NCI-H2107 (cell line): ENCODE data around the gene PTPRB.

Experiments used
- DNase-seq: peaks from one replicate; lab custom pipeline; 2025; lab: John Stamatoyannopoulos, UW

The PTPRB gene

DNA sequence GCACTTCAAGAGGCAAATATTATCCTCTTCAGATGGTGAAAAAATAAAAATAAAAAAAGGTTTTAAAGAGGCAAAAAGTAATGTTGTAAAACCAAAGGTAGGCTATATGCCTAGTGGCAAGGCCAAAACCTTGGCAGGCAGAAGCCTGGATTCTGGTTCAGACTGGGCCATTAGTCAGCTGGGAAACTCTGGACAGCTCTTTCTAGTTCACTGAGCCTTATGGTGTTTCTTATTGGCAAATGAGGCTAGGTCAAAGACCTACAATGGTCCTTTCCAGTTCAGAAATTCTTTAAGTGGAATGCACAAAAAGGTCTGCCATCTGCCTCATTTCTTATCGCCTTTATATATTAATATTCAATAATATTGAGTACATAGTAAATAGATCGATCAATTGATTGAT, 44.6 kb downstream of the PTPRB start:
- DNase-seq = no peak

DNA sequence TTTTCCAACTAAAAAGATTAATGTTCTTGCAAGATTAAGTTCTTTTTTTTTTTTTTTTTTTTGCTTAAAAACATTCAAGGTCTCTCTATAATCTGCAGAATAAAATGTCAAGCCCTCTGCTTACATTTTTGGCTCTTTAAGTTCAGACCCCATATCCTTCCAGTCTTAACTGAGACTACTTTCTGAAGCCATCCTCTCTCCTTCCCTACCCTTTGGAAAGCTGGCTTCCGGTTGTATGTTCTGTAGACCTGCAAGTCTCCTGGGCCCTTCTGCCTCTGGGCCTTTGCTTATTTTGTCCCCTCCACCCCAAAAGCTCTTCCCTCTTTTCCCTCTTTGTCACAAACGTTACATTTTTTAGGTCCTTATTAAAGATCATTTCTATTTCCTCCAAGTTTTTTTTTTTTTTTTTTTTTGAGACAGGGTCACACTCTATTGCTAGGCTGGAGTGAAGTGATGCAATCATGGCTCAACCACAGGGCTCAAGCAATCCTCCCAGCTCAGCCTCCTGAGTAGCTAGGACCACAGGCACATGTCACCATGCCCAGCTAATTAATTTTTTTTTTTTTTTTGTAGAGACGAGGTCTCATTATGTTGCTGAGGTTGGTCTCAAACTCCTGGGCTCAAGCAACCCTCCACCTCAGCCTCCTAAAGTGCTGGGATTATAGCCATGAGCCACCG, 46.5 kb downstream of the PTPRB start:
- DNase-seq = no peak

DNA sequence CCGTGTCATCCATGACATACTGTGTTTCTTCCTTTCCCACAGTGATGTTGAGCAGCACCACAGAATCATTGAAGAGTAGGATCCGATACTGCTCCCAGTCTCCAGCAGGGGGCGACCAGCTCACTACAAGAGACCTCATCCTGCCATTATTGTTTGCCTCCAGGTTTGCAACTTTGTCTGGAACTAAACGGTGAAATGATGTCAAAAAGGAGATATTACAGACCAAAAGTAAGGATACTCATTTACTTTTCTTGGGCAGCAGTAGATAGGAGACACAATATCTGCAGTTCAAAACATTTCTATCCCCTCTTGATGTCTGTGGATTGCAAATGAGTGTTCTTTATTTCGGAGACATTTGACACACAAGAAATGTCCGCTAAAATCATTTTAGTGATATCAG, 47.2 kb downstream of the PTPRB start:
- peak; percentile 3 for DNase-seq

DNA sequence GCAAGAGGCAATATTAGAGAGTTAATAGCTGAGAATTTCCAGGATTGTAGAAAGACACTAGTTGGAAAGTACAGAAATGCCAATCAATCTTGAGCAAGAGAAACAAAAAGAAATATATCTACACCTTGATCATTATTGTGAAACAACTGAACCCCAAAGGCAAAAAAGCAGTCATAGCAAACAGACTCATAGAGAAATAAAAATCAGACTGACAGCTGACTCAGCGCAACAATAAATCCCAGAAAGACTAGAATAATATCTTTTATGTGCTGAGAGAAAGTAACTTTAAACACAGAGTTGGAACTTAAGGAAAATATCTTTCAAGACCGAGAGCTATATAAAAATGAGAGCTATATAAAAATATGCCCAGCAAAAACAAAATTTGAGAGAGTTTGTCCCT, 52.9 kb downstream of the PTPRB start:
- no peak for DNase-seq

DNA sequence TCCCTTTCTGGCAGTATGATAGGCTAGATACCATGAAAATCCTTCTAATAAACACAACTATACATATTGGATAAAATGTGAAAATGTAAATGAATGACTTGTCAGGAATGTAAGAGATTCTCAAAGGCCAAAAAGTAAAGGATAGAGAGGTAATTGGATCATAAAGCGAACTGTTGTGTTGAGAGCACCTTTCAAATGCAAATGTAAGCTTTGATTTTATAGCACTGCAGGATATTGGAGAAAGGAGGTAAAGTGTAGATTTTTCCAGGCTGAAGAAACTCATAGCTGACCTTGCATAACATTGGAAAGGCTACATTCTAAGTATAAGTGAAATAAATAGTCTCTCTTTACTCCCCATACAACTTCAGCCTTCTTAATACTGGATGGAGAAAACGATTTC, 54.0 kb downstream of the PTPRB start:
- DNase-seq = no peak

DNA sequence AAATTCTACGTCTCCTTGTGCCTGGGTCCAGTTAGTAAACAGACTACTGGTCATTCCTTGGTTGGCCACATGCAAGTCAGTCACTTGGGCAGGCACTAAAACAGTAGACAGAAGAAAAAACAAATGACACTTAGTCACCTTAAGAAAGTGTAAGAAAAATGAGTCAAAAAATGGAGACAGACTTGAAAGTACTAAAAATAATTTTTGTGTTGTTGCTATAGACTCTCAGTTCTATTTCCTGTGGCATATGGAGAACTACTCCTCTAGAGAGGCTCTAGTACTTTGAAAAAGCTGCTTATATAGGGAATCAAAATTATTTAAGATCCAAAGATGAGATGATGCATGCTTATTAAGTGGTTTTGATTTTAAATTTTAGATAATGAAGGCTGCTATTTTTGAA, 56.0 kb downstream of the PTPRB start:
- DNase-seq = no peak

DNA sequence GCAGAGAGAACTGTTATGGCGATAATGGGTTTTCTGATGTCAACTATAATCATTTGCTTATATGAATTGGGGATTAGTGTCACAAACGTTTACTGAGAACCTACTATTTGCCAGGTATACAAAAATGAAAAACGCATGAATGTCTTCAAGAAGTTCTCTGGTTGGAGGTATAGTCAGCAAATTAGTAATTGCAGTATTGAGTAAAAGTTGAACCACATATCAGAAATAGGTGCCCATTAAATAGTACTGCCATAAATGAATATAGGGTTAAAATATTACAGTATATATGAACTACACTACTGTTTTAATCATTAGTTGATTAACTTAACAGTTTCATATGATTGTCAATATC, 60.0 kb downstream of the PTPRB start:
- DNase-seq = no peak

DNA sequence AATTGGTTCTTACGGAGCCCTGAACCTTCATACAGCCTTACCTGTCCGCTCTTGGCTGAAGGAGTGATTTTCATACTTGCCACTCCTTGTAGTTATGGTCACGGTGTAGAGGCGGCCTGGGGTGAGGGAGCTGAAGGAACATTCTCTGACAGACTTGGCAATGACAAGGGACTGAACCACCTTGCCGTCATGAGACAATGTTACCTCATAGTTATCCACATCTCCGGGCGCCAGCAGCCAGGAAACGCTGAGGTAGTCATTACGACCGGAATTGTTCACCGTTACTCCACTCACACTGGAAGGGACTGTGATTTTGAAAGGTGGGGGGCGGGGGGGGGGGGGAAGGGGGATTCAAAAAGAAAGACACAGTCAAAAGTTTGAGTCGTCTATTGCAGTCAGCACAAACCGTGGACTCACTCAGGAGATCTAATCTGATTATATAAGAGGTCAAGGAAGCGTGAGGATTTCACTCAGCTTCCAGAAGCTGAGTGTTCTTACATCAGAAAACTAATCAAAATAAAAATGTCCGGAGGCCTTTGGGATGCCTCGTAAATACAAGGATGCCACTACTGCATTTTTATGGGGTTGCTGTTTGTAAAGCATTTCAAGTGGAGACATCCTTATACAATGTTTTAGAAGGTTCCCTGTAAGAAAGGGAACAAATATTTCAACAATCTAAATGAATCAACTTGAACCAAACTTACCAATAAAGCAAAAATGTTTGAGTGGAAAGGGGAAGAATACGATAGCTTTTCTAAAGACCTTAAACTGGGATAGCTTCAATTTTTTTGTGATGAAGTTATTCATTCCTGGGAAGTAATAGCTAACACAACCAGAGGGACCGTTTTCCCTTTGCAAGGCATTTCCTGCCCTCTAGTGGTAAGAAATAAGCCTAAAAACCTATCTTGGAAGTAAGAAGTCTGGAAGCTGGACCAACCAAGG, 60.6 kb downstream of the PTPRB start:
- peak; percentile 27 for DNase-seq

DNA sequence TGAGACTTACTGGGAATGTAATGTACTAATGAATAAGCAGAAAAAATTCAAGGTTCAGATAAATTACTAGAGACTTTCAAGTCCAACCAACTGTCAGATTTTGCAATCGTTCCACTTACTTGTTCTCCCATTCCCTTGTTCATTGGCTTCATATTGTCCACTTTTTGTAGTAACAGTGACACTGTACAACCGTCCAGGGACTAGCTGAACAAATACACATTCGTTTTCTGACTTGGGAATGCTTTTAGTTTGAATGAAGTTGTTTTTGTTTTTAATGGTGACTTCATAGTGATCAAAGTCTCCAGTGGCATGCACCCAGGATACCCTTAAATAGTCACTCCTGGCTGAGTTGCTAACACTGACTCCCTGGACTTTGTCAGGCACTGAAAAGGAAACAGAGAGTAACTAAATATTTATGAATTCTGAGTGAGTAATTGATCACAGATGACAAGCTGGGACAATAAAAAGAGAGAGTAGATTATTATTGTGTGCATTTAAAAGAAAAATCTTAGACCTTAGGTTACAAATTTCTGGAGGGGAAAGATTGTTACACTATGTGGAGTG, 65.4 kb downstream of the PTPRB start:
- no peak for DNase-seq

DNA sequence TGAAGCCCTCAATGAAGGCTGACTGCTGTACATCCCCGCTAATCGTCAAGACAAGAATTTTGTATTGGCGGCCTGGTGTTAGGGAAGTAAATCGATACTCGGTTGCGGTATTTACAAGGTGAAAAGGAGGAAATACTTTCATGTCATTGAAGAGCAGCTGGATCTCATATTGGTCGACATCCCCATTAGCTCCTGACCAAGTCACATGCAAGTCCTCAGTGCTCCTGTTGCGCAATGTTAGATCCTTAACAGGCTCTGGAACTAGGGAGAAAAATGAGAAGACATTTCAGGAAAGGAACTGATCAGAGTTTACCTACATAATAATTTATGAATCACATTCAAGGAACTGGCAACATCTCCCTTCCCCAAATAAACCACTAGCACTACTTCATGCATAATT, 66.2 kb downstream of the PTPRB start:
- DNase-seq = no peak

DNA sequence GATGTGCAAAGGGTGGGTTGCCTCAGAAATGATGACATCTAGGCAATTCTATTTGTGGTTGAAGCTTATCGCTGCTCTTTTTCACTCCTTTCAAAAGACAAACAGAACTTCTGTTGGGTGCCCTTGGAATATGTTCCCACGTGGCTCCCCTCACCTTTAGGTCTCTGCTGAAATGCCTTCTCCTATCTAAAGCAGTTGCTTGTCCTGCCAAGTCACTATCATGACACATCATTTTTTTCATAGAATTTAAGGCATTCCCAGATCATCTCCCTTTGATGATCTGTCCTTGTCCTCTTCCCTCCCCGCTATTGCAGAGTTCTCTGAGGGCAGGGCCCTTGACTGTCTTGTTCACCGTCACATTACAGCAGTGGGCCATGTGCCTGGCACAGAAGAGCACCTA, 75.7 kb downstream of the PTPRB start:
- DNase-seq = no peak

DNA sequence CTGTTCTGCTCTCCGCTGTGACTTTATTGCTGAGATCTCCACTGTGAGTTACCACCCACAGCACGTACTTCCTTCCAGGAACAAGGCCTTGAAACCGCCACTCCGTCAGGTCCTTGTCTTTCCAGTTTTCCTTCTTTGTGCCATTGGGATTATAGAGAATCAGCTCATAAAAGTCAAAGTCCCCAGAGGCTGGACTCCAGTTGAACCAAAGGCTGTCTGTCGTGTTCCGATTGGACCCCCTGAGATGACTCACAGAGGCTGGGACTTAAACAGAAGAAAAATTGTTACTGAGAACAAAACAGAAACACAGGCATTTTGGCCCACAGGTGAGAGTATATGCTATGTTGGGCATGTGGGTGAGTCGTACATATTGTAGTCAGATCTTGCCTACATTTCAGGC, 76.6 kb downstream of the PTPRB start:
- no peak for DNase-seq

DNA sequence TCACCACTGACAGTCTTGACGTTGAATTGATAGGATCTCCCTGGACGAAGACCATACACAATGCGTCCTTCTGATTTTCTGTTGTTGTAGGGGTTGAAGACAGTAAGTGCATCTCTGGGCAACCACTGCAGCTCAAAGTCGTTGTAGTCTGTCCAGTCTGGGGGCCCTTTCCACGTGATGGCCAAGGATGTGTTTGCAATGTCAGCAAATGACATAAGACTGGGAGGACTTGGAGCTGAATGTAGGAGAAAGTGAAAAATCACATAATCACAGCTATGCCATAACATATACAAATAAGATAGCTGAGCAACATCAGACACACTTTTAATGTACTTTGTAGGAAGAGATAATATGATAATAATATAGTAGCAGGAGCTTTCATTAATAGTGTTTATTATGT, 77.8 kb downstream of the PTPRB start:
- DNase-seq = no peak

DNA sequence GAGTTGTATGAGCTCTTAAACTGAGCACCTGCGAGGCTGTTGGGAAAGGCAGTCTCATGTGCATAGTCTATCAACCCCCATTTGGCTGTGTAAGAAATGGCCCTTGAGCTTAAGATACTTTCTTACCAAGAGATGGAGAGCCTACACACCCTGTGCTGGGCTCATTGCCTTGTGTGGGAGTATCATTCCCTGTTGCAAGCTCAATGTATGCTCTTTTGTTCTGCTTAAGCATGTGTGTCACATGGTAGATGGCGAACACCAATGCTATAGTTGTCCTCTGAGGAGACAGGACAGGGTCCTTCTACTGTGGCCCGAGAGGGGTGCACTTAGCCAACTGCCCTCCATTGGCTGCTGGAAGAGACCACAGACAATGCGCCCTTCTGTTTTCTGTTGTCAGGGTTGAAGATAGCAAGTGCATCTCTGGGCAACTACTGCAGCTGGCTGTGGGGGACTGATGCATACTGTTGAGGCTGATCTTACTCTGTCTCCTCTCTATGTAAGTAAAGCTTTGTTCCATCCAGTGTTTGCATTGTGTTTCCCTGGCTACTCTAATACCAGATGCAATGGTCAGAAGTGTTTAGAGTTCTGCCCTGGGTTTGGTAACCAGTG, 79.5 kb downstream of the PTPRB start:
- DNase-seq = no peak

DNA sequence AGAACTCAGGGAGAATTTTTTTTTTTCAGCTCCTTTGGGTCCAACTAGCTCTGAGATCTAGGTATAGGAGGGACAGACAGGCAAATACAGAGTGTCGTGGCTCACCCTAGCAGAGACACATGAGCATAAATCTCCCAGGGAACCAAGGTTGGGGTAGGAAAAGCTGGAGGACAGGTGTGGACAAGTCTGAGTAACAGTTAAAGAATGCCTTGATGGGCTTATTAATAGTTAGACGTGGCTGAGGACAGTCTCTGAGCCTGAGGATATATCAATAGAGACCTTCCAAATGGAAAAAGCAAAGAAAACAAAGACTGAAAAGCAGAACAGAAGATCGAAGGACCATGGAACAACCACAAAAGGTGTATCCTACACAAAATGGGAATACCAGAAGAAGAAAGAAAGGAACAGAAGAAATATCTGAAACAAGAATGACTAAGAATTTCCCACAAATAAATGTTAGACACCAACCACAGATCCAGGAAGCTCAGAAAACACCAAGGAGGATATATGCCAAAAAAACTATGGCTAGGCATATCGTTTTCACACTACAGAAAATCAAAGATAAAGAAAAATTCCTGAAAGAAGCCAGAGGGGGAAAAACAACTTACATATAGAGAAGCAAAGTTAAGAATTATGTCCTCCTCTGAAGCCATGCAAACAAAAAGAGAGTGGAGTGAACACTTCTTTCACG, 80.9 kb downstream of the PTPRB start:
- DNase-seq = no peak

DNA sequence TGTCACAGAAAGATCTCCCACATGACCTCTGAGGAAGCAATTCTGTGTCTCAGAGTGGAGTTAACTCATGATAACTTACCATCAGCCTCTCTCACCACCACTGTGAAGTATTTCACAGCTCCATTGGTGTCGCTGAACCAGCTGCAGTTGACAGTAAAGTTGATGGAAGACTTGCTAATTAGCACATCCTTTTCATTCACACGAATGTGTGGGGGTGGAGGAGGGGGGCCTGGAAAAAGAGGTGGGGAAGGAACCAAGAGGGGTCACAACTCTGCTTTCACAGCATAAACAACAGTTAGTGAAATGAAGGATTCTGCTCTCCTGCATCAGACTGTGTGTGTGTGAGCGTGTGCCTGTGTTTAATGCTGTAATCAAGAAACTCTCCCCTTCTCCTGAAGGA, 82.1 kb downstream of the PTPRB start:
- no peak for DNase-seq

DNA sequence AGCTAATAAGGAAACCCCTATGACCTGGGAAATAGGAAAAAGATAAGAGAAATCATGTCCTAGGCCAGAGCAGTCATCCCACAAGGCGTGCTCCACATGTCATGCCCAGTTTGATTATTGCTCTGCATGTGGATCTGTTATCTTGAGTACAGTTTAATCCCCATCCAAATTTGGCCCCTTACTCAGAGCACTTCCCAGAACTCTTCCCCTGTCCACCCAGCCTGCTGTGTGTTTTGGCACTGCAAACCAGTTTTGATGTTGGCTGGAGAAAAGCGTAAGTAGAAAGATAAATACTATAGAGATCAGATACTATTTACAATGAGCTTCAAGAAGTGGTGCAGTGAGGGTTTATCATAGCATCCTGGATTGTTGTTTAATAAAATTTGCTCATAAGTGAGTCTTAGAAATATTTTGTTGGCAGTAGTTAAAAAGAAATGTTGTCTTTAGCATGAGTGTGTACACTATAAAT, 83.8 kb downstream of the PTPRB start:
- no peak for DNase-seq

DNA sequence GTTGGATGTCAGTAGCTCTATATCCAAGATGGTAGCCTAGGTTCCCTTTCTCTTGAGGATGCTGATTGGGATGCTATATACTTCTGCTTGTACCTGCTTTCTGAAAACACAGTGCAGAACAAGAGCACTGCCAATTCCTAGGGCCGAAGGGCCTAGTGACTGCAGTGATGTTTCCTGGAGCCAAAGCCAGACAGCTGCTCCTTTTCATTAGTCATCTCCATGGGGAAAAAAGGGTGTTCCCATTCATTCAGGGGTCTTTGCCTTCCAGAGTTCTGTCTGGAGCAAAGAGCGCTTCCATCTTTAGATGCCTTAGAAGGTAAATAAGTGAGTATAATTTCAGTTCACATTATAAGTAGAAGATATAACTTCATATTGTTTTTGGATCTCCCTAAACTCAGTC, 85.5 kb downstream of the PTPRB start:
- no peak for DNase-seq

DNA sequence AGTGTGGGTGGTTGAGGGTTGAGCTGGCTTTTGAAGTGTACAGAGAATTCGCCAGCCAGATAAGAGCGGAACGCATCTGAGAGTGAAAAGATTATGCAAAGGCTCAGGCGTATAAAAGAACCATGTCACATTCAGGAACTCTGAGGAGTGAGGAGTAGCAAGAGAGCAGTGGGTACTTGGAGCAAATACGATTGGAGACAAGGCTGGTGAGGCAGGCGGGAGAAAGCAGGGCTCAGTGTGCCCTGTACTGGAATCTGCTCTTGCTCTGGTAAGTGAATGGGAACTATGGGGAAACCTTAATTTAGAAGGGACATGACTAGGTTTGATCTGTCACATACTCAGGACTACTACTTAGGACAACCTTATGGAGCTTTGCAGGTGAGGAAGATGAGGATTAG, 87.0 kb downstream of the PTPRB start:
- DNase-seq = no peak

DNA sequence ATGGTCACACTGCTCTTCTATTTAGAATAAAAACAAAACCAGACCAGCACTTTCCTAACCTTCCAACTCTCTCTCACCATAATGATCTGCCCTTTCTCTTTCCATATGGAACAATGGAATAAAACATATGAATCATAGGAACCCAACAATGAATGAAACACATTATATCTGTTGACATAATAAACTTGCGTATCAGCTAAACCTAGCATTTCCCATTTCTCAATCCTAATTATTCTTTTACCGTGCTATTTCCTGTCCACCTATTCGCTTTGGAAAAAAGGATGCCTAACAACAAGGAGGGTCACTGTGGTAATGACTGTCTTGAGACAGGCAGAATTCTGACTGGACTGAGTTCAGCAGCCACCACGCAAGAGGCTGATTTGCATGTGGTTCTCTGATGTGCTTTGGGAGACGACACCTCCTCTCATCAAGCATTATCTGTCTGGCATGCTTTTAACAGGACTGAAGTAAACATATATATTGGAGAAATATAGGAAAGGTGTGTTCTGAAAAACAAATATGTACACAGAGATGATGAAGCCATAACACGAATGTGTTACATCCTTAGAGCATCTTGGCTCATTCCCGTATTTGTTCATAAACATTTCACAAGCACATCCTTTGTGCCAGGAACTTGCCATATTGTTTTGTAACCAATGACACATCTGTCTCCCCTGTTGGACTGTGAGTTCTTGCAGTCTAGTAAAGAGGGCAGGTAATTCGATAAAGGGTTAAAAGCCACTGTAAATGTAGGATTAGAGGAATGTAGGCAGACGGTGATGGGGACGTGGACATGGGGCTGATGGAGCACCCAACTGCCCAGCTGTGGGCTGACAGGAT, 87.7 kb downstream of the PTPRB start:
- no peak for DNase-seq

DNA sequence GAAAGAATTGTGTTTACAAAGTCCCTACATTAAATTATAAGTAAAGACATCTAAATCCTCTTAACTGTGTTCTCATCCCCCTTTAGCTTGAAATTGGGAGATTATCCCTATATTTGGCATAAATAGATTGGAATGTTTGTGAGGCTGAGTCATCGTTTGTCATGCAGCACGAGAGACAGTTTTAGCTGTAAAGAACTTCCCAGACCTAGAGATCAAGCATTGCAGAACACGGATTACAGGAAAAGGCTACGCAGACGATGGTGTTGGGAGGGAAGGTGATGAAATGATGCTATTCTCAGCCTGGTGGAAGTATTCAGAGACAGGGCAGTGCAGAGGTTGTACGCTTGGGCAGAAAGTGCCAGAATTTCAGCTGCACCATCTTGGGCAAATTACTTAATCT, 93.8 kb downstream of the PTPRB start:
- no peak for DNase-seq
